ENCODE results near the gene PROM1.

PROM1 gene

GRCh38 chr4:15936495-15936894 lies 147.3 kb downstream of the PROM1 start:
- DNase-seq, result no peak

GRCh38 chr4:15935504-15936402 lies 148.1 kb downstream of the PROM1 start:
- DNase-seq, result no peak

GRCh38 chr4:15934259-15934658 lies 149.6 kb downstream of the PROM1 start:
- DNase-seq, result no peak

GRCh38 chr4:15931451-15932210 lies 152.2 kb downstream of the PROM1 start:
- DNase-seq, result no peak

- DNase-seq, result no peak
Measured at GRCh38 chr4:15930314-15930713, 153.5 kb downstream of the PROM1 start.

- no peak for DNase-seq
Measured at GRCh38 chr4:15929540-15929939, 154.3 kb downstream of the PROM1 start.

- DNase-seq, result no peak
Measured at GRCh38 chr4:15928883-15929282, 154.9 kb downstream of the PROM1 start.

- no peak for DNase-seq
Measured at GRCh38 chr4:15926486-15926885, 157.3 kb downstream of the PROM1 start.

- DNase-seq, result no peak
Measured at GRCh38 chr4:15925830-15926229, 158.0 kb downstream of the PROM1 start.

- DNase-seq, result no peak
Measured at GRCh38 chr4:15921592-15921932, 162.3 kb downstream of the PROM1 start.

- no peak for DNase-seq
Measured at GRCh38 chr4:15920723-15921591, 162.9 kb downstream of the PROM1 start.

- no peak for DNase-seq
Measured at GRCh38 chr4:15918484-15919129, 165.2 kb downstream of the PROM1 start.
